HCT116 (cell line): Measurements from ENCODE around the gene PEX11G. TPM values are rescaled to one million over a fixed set of nuclear protein-coding genes. Genes with fewer than 3 reads are reported as not detected.

Experiments used
- ATAC-seq: fragments of 200-7000 bp; cut with Tn5 transposase; 2 replicates; pipeline ENCODE4 v1.9.1; 2020; ENCODE audit warnings: mild to moderate bottlenecking, moderate library complexity
- BruUV-seq: library from RNA; stranded (reverse); fragments of 400-500 nt; replicated peaks from 2 replicates; lab custom pipeline; 2021; lab: Mats Ljungman, UMichigan
- CTCF ChIA-PET: fragments of 300-600 bp; sonication (Branson Sonifier 250); formaldehyde crosslinking; loops from one replicate; lab custom pipeline; 2021; ENCODE audit warnings: antibody characterized with exemption; lab: Charles Lee
- POLR2A ChIA-PET: fragments of 300-600, 350-600 bp; sonication (Branson Sonifier 250); formaldehyde crosslinking; loops from one replicate; lab custom pipeline; 2021; ENCODE audit warnings: antibody characterized with exemption; lab: Charles Lee
- RAD21 ChIA-PET, 2 experiments: fragments of 300-600 bp; sonication (Branson Sonifier 250); formaldehyde crosslinking; loops; one replicate each; lab custom pipeline; 2023; ENCODE audit warnings: low total read pairs in 2 of 2; ENCODE audit not compliant: uncharacterized antibody in 2 of 2, unreplicated experiment in 2 of 2, low non-redundant PET in 1 of 2; lab: Charles Lee
- DNase-seq: peaks from one replicate; pipeline ENCODE4 v3.0.0-alpha.2; 2010; ENCODE audit warnings: low read depth, low spot score
- H2AFZ ChIP-seq: fragments of 200-600 bp; shearing (Covaris generic), sonication (generic); 2 replicates; pipeline ENCODE4 v1.6.1; 2017; ENCODE audit warnings: low read depth, mixed run types, mixed read lengths, antibody characterized with exemption, low read length; ENCODE audit not compliant: poor library complexity, severe bottlenecking
- H3K27ac ChIP-seq: 2 replicates; pipeline ENCODE4 v1.5.1; 2012; ENCODE audit warnings: low read depth, low read length
- H3K27me3 ChIP-seq: fragments of 200-600 bp; sonication (generic); 2 replicates; pipeline ENCODE4 v1.6.1; 2016; ENCODE audit warnings: mixed run types, low read length, mixed read lengths; ENCODE audit not compliant: insufficient read depth
- H3K36me3 ChIP-seq, 2 experiments: fragments of 200-500 bp in 1 of 2; fragments of 200-600 bp in 1 of 2; sonication (Bioruptor generic) in 1 of 2; sonication (generic) in 1 of 2; 2 replicates each; pipeline versions ENCODE4 v1.5.1 to v1.6.1; 2014 to 2016; ENCODE audit warnings: low read length in 2 of 2, inconsistent platforms in 1 of 2, mixed read lengths in 1 of 2, mixed run types in 1 of 2; ENCODE audit not compliant: insufficient read depth in 2 of 2, control insufficient read depth in 1 of 2
- H3K4me1 ChIP-seq, 2 experiments: fragments of 200-600 bp in 1 of 2; sonication (generic) in 1 of 2; 2 replicates each; pipeline versions ENCODE4 v1.5.1 to v1.6.1; 2012 to 2017; ENCODE audit warnings: low read length in 2 of 2, inconsistent platforms in 1 of 2, mild to moderate bottlenecking in 1 of 2, mixed read lengths in 1 of 2, mixed run types in 1 of 2, moderate library complexity in 1 of 2; ENCODE audit not compliant: insufficient read depth in 2 of 2, control insufficient read depth in 1 of 2
- H3K4me2 ChIP-seq: fragments of 200-600 bp; sonication (generic); 2 replicates; pipeline ENCODE4 v1.6.1; 2017; ENCODE audit warnings: mixed run types, low read length, mixed read lengths
- H3K4me3 ChIP-seq, 2 experiments: fragments of 200-600 bp in 1 of 2; sonication (generic) in 1 of 2; replicated peaks in 1 of 2; 2 replicates each; pipeline ENCODE4 v1.5.1; 2011 to 2016; ENCODE audit warnings: low read length in 2 of 2, control low read depth in 1 of 2, low read depth in 1 of 2, mild to moderate bottlenecking in 1 of 2, mixed read lengths in 1 of 2, mixed run types in 1 of 2
- H3K79me2 ChIP-seq: fragments of 200-600 bp; sonication (generic); 2 replicates; pipeline ENCODE4 v1.6.1; 2017; ENCODE audit warnings: mild to moderate bottlenecking, mixed run types, low read length, moderate library complexity, mixed read lengths; ENCODE audit not compliant: insufficient read depth
- H3K9ac ChIP-seq: fragments of 200-600 bp; sonication (generic); 2 replicates; pipeline ENCODE4 v1.6.1; 2016; ENCODE audit warnings: low read length, mixed read lengths
- H3K9me2 ChIP-seq: fragments of 200-600 bp; sonication (generic), shearing (Covaris generic); 2 replicates; pipeline ENCODE4 v1.6.1; 2017; ENCODE audit warnings: mixed run types, mild to moderate bottlenecking, moderate library complexity; ENCODE audit not compliant: insufficient read depth
- H3K9me3 ChIP-seq, 2 experiments: fragments of 200-500 bp in 1 of 2; fragments of 200-600 bp in 1 of 2; sonication (Bioruptor generic) in 1 of 2; sonication (generic) in 1 of 2; 2 replicates each; pipeline ENCODE4 v1.6.1; 2014 to 2017; ENCODE audit warnings: low read length in 2 of 2, mixed read lengths in 2 of 2, inconsistent platforms in 1 of 2, low read depth in 1 of 2, mild to moderate bottlenecking in 1 of 2, mixed run types in 1 of 2, moderate library complexity in 1 of 2; ENCODE audit not compliant: control insufficient read depth in 1 of 2, insufficient read depth in 1 of 2
- H4K20me1 ChIP-seq: fragments of 200-600 bp; sonication (generic), shearing (Covaris generic); 2 replicates; pipeline ENCODE4 v1.6.1; 2017; ENCODE audit warnings: mixed run types, mild to moderate bottlenecking, moderate library complexity; ENCODE audit not compliant: insufficient read depth
- CEBPB ChIP-seq: IDR thresholded peaks from 2 replicates; pipeline ENCODE4 v1.6.1; 2012; ENCODE audit warnings: low read depth
- EGR1 ChIP-seq: IDR thresholded peaks from 2 replicates; pipeline ENCODE4 v1.6.1; 2012; ENCODE audit warnings: low read depth
- ELF1 ChIP-seq: IDR thresholded peaks from 2 replicates; pipeline ENCODE4 v1.6.1; 2012; ENCODE audit warnings: low read depth, borderline replicate concordance
- JUND ChIP-seq: IDR thresholded peaks from 2 replicates; pipeline ENCODE4 v1.6.1; 2012
- POLR2AphosphoS5 ChIP-seq: IDR thresholded peaks from 2 replicates; pipeline ENCODE4 v1.6.1; 2011; ENCODE audit warnings: mild to moderate bottlenecking, low read depth, low read length, moderate library complexity
- SIN3A ChIP-seq: IDR thresholded peaks from 2 replicates; pipeline ENCODE4 v1.6.1; 2012; ENCODE audit warnings: low read depth
- SP1 ChIP-seq: IDR thresholded peaks from 2 replicates; pipeline ENCODE4 v1.6.1; 2012; ENCODE audit warnings: low read depth
- SRF ChIP-seq: IDR thresholded peaks from 2 replicates; pipeline ENCODE4 v1.6.1; 2012; ENCODE audit warnings: low read depth
- TCF7L2 ChIP-seq: IDR thresholded peaks from 2 replicates; pipeline ENCODE4 v1.7.0; 2011; ENCODE audit warnings: borderline replicate concordance, inconsistent platforms; ENCODE audit not compliant: insufficient read depth, insufficient read length; ENCODE audit errors: extremely low read depth
- ZFX ChIP-seq: fragments of 450-650 bp; IDR thresholded peaks from 2 replicates; pipeline ENCODE4 v1.6.1; 2017
- ZNF274 ChIP-seq: fragments of 200-500 bp; sonication (Bioruptor generic); IDR thresholded peaks from 2 replicates; pipeline ENCODE4 v1.6.1; 2014; ENCODE audit warnings: mild to moderate bottlenecking, low read depth, low read length, inconsistent platforms
- intact Hi-C: fragments of 100-400 bp; cut with micrococcal nuclease; formaldehyde crosslinking; loops from 2 replicates; pipeline ENCODE4 v1.10.0; 2022
- total RNA-seq: library from RNA; stranded (reverse); gene quantifications from one replicate; pipeline ENCODE4 v1.2.1, GENCODE V29; 2021; ENCODE audit not compliant: unreplicated experiment
- TF ChIP-seq, protein P1 (sequence below): IDR thresholded peaks from 2 replicates; pipeline ENCODE4 v1.6.1; 2012
- TF ChIP-seq, protein P2 (sequence below): IDR thresholded peaks from 2 replicates; pipeline ENCODE4 v1.6.1; 2012; ENCODE audit warnings: low read depth
- TF ChIP-seq, protein P3 (sequence below): IDR thresholded peaks from 2 replicates; pipeline ENCODE4 v1.6.1; 2012

The PEX11G gene
- total RNA-seq, 1 experiment from 2014 or later = 6.4 TPM

DNA sequence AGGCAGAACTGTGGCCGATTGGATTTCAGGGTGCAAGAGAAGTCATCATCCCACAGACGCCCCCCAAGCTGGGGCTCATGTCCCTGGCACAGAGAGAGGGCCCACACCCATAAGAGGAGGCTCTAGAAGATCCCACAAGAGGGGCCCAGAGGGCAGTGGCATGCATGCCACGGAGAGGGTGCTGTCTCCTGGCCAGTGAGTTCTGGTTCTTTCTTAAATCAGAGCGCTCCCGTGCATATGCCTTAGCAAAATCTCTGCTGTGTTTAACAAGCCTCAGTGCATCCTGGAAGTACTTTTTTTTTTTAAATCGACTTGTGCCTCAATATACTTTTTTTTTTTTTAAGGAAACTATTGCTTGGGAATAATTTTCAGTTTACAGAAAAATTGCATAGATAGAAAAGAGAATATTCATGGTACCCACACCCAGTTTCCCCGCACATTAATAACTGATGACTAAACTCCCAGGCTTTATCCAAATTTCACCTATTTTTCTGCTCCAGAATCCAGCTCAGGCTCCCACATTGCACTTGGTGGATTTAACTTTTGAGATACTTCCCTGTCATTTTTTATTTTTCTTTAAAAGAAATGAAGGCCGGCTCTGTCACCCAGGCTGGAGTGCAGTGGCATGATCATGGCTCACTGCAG lies 59.1 kb downstream of the PEX11G start:
- Histone ChIP-seq H4K20me1 (no peaks in the 10 kb centered on the region), H3K4me3 (no peak overlapping the region), H3K27me3 (no peaks in the 10 kb centered on the region), H3K36me3 (no peaks in the 10 kb centered on the region), H3K4me2 (no peak overlapping the region), H3K27ac (no peak overlapping the region), H3K4me1 (peaks cover 24 to 31% of the 10 kb centered on the region in 2 experiments), H2AFZ (no peak overlapping the region), H3K9me2 (no peaks in the 10 kb centered on the region), H3K79me2 (peaks cover 22% of the 10 kb centered on the region), H3K9me3 (no peaks in the 10 kb centered on the region), H3K9ac (no peak overlapping the region)
- ATAC-seq = no peak
- POLR2A ChIA-PET = no interaction called here
- BruUV-seq = no TSS peak
- RAD21 ChIA-PET = no interaction called here
- no peak for TF ChIP-seq SP1
- TF ChIP-seq POLR2AphosphoS5 = no peak
- no peak for TF ChIP-seq TCF7L2
- TF ChIP-seq ZNF274 = no peak
- no peak for TF ChIP-seq SRF
- no peak for TF ChIP-seq ELF1
- TF ChIP-seq EGR1 = no peak
- no peak for TF ChIP-seq ZFX
- intact Hi-C loops = no loop called here
- CTCF ChIA-PET = no interaction called here
- no peak for DNase-seq

DNA sequence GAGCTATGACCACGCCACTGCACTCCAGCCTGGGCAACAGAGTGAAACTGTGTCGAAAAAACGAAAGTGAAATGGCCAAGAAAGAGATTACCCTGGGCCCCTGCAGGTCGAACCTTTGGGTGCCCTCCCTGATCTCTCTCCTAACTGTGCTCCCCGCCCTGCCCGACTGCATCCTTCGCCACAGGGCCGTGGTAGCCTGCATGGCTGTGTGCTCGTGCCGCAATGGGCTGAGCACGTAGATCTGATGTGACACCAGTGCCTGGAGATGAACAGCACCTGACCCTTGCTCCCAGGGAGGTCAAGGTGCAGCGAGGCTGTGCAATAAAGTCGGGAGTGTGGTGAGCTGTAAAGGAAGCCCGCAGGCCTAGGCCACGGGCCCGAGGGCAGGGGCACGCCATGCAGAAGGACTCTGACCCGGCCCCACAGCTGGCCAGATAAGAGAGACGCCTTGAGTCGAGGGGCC lies 60.2 kb downstream of the PEX11G start:
- no peaks in the 10 kb centered on the region for H3K9me2 ChIP-seq
- intact Hi-C loops = no loop called here
- BruUV-seq = no TSS peak
- H3K9me3 ChIP-seq = no peaks in the 10 kb centered on the region
- DNase-seq (no peak), ATAC-seq (no peak)
- H2AFZ ChIP-seq = no peak overlapping the region
- no peaks in the 10 kb centered on the region for H3K36me3 ChIP-seq
- ChIA-PET POLR2A (no interaction called here), RAD21 (no interaction called here), CTCF (no interaction called here)
- H3K79me2 ChIP-seq = peaks cover 22% of the 10 kb centered on the region
- H3K9ac ChIP-seq = no peak overlapping the region
- H3K4me1 ChIP-seq = peaks cover 34 to 39% of the 10 kb centered on the region in 2 experiments
- no peaks in the 10 kb centered on the region for H3K27me3 ChIP-seq
- no peaks in the 10 kb centered on the region for H4K20me1 ChIP-seq
- H3K4me2 ChIP-seq = no peak overlapping the region
- H3K27ac ChIP-seq = no peak overlapping the region
- no peak overlapping the region for H3K4me3 ChIP-seq
- TF ChIP-seq, protein P1, sequence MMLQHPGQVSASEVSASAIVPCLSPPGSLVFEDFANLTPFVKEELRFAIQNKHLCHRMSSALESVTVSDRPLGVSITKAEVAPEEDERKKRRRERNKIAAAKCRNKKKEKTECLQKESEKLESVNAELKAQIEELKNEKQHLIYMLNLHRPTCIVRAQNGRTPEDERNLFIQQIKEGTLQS = no peak
- TF ChIP-seq, protein P2, sequence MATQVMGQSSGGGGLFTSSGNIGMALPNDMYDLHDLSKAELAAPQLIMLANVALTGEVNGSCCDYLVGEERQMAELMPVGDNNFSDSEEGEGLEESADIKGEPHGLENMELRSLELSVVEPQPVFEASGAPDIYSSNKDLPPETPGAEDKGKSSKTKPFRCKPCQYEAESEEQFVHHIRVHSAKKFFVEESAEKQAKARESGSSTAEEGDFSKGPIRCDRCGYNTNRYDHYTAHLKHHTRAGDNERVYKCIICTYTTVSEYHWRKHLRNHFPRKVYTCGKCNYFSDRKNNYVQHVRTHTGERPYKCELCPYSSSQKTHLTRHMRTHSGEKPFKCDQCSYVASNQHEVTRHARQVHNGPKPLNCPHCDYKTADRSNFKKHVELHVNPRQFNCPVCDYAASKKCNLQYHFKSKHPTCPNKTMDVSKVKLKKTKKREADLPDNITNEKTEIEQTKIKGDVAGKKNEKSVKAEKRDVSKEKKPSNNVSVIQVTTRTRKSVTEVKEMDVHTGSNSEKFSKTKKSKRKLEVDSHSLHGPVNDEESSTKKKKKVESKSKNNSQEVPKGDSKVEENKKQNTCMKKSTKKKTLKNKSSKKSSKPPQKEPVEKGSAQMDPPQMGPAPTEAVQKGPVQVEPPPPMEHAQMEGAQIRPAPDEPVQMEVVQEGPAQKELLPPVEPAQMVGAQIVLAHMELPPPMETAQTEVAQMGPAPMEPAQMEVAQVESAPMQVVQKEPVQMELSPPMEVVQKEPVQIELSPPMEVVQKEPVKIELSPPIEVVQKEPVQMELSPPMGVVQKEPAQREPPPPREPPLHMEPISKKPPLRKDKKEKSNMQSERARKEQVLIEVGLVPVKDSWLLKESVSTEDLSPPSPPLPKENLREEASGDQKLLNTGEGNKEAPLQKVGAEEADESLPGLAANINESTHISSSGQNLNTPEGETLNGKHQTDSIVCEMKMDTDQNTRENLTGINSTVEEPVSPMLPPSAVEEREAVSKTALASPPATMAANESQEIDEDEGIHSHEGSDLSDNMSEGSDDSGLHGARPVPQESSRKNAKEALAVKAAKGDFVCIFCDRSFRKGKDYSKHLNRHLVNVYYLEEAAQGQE = no peak
- TF ChIP-seq CEBPB = no peak
- TF ChIP-seq ELF1 = no peak
- no peak for TF ChIP-seq POLR2AphosphoS5
- TF ChIP-seq SRF = no peak
- TF ChIP-seq, protein P3, sequence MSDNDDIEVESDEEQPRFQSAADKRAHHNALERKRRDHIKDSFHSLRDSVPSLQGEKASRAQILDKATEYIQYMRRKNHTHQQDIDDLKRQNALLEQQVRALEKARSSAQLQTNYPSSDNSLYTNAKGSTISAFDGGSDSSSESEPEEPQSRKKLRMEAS = no peak
- no peak for TF ChIP-seq SP1
- TF ChIP-seq JUND = no peak
- no peak for TF ChIP-seq SIN3A
- TF ChIP-seq ZNF274 = no peak
